NOMO-1 treated with dmso at 0.1 percent for 144 hours (cell line): ENCODE measurements around the gene EFCC1.

Experiments used
- DNase-seq: peaks from one replicate; lab custom pipeline; 2025; ENCODE audit not compliant: unreplicated experiment; lab: John Stamatoyannopoulos, UW

Gene EFCC1

GRCh38 chr3:128994173-128994512 lies 7.0 kb upstream of the EFCC1 start:
- no peak for DNase-seq

GRCh38 chr3:128994581-128995546 lies 6.2 kb upstream of the EFCC1 start:
- no peak for DNase-seq

DNA sequence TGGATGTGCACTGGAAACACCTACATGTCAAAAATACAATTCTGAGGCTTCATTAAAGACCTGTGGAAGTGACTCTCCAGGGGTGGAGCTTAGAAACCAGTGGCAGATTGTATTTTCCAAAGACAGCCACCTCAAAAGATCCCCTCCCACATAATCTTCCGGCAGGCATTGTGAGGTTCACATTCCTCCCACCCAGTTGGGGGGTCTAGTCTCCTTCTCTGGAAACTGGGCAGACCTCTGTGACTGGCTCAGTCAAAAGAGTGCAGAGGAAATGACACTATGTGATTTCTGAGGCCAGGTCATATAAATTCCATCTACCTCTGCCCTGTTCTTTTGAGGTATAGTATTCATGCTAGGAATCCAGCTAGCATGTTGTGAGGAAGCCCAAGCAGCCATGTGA lies 5.4 kb upstream of the EFCC1 start:
- no peak for DNase-seq

GRCh38 chr3:128996200-128996599 lies 4.9 kb upstream of the EFCC1 start:
- peak; percentile 85 for DNase-seq

GRCh38 chr3:128996726-128997125 lies 4.4 kb upstream of the EFCC1 start:
- no peak for DNase-seq

GRCh38 chr3:128997486-128998133 lies 3.5 kb upstream of the EFCC1 start:
- peak; percentile 35 for DNase-seq

GRCh38 chr3:128998561-128998960 lies 2.5 kb upstream of the EFCC1 start:
- no peak for DNase-seq

GRCh38 chr3:128999102-128999501 lies 2.0 kb upstream of the EFCC1 start:
- no peak for DNase-seq

DNA sequence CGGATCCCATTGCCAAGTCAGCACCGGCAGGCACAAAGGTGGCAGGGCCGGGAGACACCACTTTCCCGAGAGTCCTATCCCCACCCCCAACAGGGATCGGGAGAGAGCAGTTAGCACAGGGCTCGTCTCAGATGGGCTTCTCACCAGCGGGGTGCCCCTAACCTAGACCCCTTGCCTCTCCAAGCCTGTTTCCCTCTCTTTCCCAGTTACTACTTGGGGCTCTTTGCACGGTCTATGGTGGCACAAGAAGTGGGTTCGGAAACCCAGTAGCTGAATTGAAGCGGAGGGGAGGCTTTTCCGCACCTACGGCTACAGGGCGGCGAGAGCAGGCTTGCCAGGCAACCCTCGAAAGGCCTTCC lies 383 bp upstream of the EFCC1 start:
- DNase-seq: no peak

DNA sequence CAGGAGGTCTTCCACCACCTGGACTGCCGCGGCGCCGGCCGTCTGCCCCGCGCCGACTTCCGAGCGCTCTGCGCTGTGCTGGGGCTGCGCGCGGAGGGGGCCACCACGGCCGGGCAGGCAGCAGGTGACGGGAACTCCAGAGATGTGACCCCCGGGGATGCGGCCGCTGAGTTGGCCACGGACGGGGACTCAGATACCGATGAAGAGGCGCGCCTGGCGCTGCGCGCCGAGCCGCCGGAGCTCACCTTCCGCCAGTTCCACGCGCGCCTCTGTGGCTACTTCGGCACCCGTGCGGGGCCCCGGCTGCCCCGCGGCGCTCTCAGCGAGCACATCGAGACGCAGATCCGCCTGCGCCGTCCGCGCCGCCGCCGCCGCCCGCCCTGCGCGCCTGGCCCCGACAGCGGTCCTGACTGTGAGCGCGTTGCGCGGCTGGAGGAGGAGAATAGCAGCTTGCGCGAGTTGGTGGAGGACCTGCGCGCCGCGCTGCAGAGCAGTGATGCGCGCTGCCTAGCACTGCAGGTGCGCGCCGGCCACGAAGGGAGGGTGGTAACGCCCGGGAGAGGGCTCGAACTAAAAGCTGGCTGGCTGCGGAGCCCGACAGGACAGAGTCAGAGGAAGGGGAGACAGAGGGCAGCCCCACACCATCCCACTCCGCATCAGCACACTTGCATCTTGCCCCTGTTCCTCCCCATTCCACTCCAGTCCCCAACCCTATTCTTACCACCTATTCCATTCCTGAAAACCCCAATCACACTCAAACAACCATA lies 885 bp downstream of the EFCC1 start:
- DNase-seq: no peak

GRCh38 chr3:129002573-129003569 lies 1.8 kb downstream of the EFCC1 start:
- no peak for DNase-seq

- no peak for DNase-seq
Measured at GRCh38 chr3:129003578-129004112, 2.5 kb downstream of the EFCC1 start.

DNA sequence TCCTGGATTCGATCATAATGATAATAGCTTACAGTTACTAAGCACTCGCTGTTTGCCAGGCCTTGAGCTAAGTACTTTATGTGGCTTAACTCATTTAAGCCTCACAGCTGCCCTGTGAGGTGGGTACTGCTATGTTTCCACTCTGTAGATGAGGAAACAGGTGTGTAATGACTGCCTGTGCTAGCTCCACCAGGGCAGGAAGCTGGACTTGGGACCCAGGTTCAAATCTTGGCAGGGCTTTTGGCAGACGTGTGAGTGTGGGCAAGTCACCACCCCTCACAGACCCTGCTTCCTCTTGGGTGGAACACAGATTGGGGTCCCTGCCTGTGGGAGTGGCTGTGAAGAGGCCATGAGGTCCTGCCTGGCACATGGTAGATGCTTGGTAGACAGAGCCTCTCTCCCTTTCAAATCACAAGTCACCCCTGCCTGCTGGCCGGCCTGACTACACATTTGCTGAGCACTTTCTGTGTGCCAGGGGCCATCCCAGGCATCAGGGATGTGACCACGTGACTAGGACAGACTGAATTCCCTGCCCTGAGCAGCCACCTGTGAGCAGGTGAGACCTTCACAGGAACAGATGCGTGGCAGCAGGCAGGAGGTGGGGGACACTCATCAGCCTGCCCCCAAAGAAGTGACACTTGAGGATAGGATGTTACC lies 3.7 kb downstream of the EFCC1 start:
- no peak for DNase-seq

DNA sequence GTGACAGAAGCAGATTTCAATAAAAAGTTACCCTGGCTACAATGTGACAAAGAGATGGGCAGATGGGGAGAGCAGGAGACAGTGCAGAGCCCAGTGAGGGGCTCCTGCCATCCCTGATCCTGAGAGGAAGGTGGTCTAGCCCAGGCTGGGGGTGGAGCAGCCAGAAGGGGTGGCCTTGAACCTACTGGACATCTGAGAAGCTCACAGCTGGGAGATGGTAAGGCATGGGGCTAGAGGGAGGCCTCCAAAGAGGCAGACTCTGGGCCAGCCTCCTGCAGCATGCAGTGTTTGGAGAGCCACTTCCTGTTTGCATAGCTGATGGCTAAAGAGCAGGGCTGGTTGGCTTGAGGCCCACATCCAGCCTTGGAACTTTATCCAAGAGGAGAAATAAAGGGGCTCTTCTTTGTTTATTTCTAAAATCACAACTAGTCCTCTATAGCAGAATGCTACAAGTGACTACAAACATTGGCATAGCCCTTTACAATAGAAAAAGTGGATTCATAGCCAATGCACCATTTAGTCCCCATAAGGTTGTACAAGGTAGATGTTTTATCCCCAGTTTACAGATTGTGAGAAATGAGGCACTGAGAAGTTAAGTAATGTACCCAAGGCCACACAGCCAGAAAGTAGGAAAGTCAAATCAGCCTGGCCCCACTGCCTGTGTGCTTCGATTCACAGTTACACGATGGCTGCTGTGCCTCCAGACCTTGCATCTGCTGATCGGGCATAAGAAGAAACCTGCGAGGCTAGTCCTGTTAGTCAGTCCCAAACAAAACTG lies 4.6 kb downstream of the EFCC1 start:
- no peak for DNase-seq

GRCh38 chr3:129006864-129007263 lies 5.8 kb downstream of the EFCC1 start:
- DNase-seq: no peak

DNA sequence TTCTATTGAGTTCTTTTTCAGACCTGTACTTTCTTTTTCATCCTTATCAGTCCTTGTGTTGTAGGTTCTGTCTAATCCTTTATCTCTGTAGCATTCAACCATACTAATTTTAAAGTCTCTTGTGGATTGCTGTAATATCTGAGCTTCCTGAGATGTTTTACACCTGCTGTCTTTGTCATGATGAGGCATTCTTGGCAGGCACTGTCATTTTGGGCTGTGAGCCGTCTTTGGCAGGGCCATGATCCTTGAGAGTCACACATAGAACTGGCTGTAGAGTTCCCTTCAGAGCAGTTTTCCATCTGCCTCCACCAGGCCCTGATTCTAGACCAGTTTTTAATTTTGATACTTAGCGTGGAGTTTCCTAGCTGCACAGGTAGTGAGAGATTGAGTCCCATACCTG lies 6.7 kb downstream of the EFCC1 start:
- DNase-seq: no peak

GRCh38 chr3:129009266-129009665 lies 8.2 kb downstream of the EFCC1 start:
- DNase-seq: no peak

- no peak for DNase-seq
Measured at GRCh38 chr3:129010310-129010956, 9.3 kb downstream of the EFCC1 start.

GRCh38 chr3:129013491-129013891 lies 12.4 kb downstream of the EFCC1 start:
- no peak for DNase-seq
